Mucosa of descending colon (tissue), 3 donors: ENCODE measurements around the gene MCC. TPM values are rescaled to one million over a fixed set of nuclear protein-coding genes. Genes with fewer than 3 reads are reported as not detected.

Experiments used
- ATAC-seq: fragments of 200-7000 bp; cut with Tn5 transposase; one replicate; pipeline ENCODE4 v1.9.1; 2020; ENCODE audit warnings: mild to moderate bottlenecking, moderate library complexity
- DNase-seq, 3 donors: peaks; one replicate each; pipeline ENCODE4 v3.0.0-alpha.2; 2020
- H3K36me3 ChIP-seq: fragments of 200-600 bp; one replicate; pipeline ENCODE4 v1.8.0; 2021; ENCODE audit warnings: low read depth, mild to moderate bottlenecking
- H3K4me1 ChIP-seq: fragments of 200-600 bp; one replicate; pipeline ENCODE4 v1.8.0; 2021; ENCODE audit warnings: low read depth, mild to moderate bottlenecking
- H3K4me3 ChIP-seq: fragments of 200-600 bp; one replicate; pipeline ENCODE4 v1.8.0; 2021; ENCODE audit warnings: mild to moderate bottlenecking
- H3K9me3 ChIP-seq: fragments of 200-600 bp; one replicate; pipeline ENCODE4 v1.8.0; 2021; ENCODE audit warnings: mild to moderate bottlenecking
- intact Hi-C, 2 donors: fragments of 100-400 bp; cut with DNase I in 1 of 2; cut with micrococcal nuclease in 1 of 2; formaldehyde crosslinking; loops; one replicate each; pipeline versions ENCODE4 v1.11.0 to v1.11.1; 2022; cut with DNase I, micrococcal nuclease
- total RNA-seq, 3 donors: library from RNA; stranded (reverse); fragmentation: NEBNext Ultra II Directional in 2 of 3; extraction: Animal tissue kit (Norgen Biotek cat#: 25700) in 2 of 3; gene quantifications; one replicate each; pipeline versions ENCODE4 v1.2.1 to v1.2.4, GENCODE V29; 2021 to 2023
- TF ChIP-seq, protein P1 (sequence below): fragments of 200-600 bp; IDR thresholded peaks from one replicate; pipeline ENCODE4 v1.8.0; 2022; ENCODE audit warnings: antibody characterized with exemption, mild to moderate bottlenecking
- donor health status: DM: no; HTN: no; CAD: no; lungs with moderate emphysema.
- donor health status: DM: no; HTN: no; CAD: no.
- donor health status: DM: no; HTN: yes; CAD: no.

Gene MCC
- total RNA-seq, 3 donors from 2014 or later: 1.5 to 7.4 (median 4.4) TPM

DNA sequence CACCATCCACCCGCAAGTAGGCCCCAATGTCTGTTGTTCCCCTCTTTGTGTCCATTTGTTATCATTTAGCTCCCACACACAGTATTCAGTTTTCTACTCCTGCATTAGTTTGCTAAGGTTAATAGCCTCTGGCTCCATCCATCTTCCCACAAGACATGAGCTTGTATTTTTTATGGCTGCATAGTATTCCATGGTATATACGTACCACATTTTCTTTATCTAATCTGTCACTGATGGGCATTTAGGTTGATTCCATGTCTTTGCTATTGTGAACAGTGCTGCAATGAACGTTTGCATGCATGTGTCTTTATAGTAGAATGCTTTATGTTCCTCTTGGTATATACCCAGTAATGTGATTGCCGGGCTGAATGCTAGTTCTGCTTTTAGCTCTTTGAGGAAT is 361.2 kb downstream of the MCC start:
- H3K9me3 ChIP-seq: no peaks in the 10 kb centered on the region
- intact Hi-C loops: no loop called here
- H3K36me3 ChIP-seq: no peaks in the 10 kb centered on the region
- no peak for DNase-seq
- no peak overlapping the region for H3K4me3 ChIP-seq
- ATAC-seq: no peak
- no peaks in the 10 kb centered on the region for H3K4me1 ChIP-seq
- TF ChIP-seq, protein P1, sequence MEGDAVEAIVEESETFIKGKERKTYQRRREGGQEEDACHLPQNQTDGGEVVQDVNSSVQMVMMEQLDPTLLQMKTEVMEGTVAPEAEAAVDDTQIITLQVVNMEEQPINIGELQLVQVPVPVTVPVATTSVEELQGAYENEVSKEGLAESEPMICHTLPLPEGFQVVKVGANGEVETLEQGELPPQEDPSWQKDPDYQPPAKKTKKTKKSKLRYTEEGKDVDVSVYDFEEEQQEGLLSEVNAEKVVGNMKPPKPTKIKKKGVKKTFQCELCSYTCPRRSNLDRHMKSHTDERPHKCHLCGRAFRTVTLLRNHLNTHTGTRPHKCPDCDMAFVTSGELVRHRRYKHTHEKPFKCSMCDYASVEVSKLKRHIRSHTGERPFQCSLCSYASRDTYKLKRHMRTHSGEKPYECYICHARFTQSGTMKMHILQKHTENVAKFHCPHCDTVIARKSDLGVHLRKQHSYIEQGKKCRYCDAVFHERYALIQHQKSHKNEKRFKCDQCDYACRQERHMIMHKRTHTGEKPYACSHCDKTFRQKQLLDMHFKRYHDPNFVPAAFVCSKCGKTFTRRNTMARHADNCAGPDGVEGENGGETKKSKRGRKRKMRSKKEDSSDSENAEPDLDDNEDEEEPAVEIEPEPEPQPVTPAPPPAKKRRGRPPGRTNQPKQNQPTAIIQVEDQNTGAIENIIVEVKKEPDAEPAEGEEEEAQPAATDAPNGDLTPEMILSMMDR: no peak

DNA sequence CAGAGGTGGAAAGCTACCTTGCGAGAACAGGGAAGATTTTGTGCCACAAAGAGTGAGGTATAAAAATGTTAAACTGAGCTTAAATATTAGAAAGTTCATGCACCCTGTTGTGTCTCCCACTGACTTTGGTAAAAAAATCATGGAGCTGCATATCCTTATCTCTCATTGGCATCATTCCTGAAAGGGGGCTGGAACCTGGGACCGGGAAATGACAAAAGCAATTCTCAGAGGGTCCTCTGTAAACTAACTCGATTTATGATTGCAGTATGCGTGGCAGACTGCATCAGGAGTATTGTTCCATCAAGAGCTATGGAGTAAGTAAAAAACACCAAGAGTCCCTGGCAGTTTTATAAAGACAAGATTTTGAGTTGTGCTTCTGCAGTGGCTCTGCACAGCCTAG is 362.9 kb downstream of the MCC start:
- Histone ChIP-seq H3K36me3 (no peaks in the 10 kb centered on the region), H3K4me1 (no peaks in the 10 kb centered on the region), H3K9me3 (no peaks in the 10 kb centered on the region), H3K4me3 (no peak overlapping the region)
- intact Hi-C loops: no loop called here
- TF ChIP-seq, protein P1: no peak
- no peak for ATAC-seq
- no peak for DNase-seq

DNA sequence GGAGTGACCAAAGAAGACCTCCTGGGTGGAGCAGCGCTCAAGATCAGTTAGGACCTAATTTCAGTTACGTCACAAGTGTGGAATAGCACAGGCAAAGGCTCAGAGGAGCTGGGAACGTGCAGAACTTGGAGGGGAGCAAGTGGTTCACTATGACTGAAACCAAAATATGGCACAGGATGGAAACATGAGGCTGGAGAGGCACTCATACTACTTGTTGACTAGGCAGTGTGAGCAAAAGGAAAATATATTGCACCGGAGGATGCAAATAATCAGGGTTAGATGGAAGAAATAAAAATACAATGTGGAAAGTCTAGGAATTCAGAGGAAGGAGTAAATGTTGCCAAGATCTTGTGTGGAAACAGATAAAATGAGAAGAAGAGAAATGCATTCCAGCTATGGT is 363.3 kb downstream of the MCC start:
- no peak overlapping the region for H3K4me3 ChIP-seq
- no peaks in the 10 kb centered on the region for H3K4me1 ChIP-seq
- TF ChIP-seq, protein P1: no peak
- intact Hi-C loops: no loop called here
- no peak for DNase-seq
- no peaks in the 10 kb centered on the region for H3K9me3 ChIP-seq
- ATAC-seq: no peak
- H3K36me3 ChIP-seq: no peaks in the 10 kb centered on the region

DNA sequence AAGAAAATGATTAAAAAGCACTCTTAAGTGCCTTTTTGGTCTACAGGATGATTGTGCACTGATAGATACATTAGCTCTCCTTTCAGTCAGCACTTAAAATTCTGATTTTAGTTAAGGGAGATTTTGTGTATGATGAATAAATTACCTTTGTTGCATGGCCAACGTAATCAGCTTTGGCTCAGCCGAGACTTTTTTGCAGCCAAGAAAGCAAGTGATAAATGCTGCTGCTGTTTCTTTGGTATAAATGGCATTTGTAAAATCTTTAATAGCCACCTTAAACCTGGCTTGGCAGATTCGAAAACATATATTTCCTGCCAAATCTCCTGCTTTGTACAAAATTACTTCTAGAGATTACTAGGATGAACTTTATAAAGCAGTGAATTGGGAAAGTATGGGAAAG is 364.0 kb downstream of the MCC start:
- intact Hi-C loops: no loop called here
- ATAC-seq: no peak
- TF ChIP-seq, protein P1: no peak
- Histone ChIP-seq H3K4me1 (no peaks in the 10 kb centered on the region), H3K36me3 (no peaks in the 10 kb centered on the region), H3K9me3 (no peaks in the 10 kb centered on the region), H3K4me3 (no peak overlapping the region)
- no peak for DNase-seq

DNA sequence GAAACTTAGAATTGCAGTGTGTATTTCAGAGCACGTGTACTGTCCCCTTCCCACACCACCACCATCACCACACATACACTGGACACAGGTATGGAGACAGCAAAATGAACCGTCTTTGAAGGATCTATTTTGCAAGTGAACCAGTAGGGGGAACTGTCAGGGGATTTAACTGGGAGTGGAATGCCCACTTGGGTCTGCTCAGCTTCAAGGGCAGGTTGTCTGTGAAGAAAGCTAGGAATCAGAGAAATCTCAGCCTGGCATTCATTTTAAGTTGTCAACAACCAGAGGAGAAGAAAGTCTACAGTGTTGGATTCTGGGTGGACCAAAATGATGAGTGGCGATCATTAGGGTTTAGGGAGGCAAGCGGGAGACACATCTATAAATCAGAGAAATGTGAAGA is 364.6 kb downstream of the MCC start:
- DNase-seq (no peak), ATAC-seq (no peak)
- Histone ChIP-seq H3K4me1 (no peaks in the 10 kb centered on the region), H3K9me3 (no peaks in the 10 kb centered on the region), H3K4me3 (no peak overlapping the region), H3K36me3 (no peaks in the 10 kb centered on the region)
- intact Hi-C loops: no loop called here
- TF ChIP-seq, protein P1: no peak

DNA sequence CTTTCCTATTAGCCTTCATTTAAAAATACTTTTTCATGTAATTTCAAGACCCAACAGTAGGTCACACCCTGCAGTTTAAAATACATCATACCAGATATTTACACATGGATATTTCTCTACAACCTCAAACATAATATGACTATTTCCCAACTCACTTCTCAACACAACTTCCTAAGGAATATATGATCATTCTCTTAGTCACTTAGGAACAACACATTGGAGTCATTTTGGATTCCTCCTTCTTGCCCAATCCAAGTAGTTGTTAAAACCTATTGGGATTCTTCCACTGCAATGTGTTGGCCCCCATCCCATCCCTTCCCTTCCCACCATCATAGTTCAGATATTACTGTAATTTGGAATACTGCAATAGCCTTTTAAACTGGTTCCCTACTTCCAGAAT is 366.2 kb downstream of the MCC start:
- no peaks in the 10 kb centered on the region for H3K36me3 ChIP-seq
- H3K4me1 ChIP-seq: no peaks in the 10 kb centered on the region
- no peaks in the 10 kb centered on the region for H3K9me3 ChIP-seq
- DNase-seq (no peak), ATAC-seq (no peak)
- TF ChIP-seq, protein P1: no peak
- intact Hi-C loops: no loop called here
- no peak overlapping the region for H3K4me3 ChIP-seq
